Measurements from ENCODE around the gene GTSE1.

DNA sequence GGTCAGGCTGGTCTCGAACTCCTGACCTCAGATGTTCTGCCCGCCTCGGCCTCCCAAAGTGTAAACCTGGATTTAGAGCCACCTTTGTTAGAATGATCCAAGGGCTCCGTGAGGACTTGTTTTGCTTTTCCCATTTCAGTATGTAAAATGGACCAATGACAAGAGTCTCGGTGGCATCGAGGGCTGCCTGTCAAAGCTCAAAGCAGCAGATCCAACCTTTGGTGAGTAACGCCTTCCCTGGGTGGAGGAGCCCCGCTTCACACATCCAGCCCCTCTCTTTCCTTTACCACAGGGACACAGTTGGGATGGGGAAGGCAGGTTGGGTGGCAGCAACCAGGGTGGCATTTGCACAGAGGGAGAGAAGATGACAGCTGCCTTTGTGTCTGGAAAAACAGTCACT, 24.5 kb upstream of the GTSE1 start:
- TF ChIP-seq, protein P1, sequence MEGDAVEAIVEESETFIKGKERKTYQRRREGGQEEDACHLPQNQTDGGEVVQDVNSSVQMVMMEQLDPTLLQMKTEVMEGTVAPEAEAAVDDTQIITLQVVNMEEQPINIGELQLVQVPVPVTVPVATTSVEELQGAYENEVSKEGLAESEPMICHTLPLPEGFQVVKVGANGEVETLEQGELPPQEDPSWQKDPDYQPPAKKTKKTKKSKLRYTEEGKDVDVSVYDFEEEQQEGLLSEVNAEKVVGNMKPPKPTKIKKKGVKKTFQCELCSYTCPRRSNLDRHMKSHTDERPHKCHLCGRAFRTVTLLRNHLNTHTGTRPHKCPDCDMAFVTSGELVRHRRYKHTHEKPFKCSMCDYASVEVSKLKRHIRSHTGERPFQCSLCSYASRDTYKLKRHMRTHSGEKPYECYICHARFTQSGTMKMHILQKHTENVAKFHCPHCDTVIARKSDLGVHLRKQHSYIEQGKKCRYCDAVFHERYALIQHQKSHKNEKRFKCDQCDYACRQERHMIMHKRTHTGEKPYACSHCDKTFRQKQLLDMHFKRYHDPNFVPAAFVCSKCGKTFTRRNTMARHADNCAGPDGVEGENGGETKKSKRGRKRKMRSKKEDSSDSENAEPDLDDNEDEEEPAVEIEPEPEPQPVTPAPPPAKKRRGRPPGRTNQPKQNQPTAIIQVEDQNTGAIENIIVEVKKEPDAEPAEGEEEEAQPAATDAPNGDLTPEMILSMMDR (conservative IDR thresholded peaks at IDR 0.05; ENCODE audit: low read depth, low read length): no peak
- TF ChIP-seq EZH2phosphoT487 (IDR thresholded peaks at IDR 0.05; ENCODE audit: borderline replicate concordance, low read length): no peak
